T-cell (primary cell): ENCODE results near the gene DAZAP2. TPM values are rescaled to one million over a fixed set of nuclear protein-coding genes. Genes with fewer than 3 reads are reported as not detected.

Source experiments
- total RNA-seq, 35 experiments: library from RNA in 6 of 35; stranded (reverse) in 6 of 35; fragments of 120-200 nt in 1 of 35; gene quantifications; one replicate each; pipeline versions ENCODE4 v1.2.1 to v1.2.4 and lab custom pipeline; 2013 to 2026

DAZAP2 gene
- total RNA-seq, 5 donors from 2014 or later (not counting 1 experiment from before 2014, with no cell fraction given) = 275 to 308 (median 282) TPM

Other genes starting within 250 kb of the DAZAP2 start
- gene SLC11A2, start 212.4 kb upstream of the DAZAP2 start, total RNA-seq = 10 to 100 TPM; 46.5 to 62.2 (median 52.3) TPM
- gene LETMD1, start 190.5 kb upstream of the DAZAP2 start, total RNA-seq = 10 to 100 TPM; 70.9 to 87.5 (median 71.9) TPM
- gene CSRNP2, start 155.2 kb upstream of the DAZAP2 start, total RNA-seq = 10 to 100 TPM; 24.4 to 37.3 (median 34.3) TPM
- 10 to 100 TPM; 26.8 to 31.8 (median 30.0) TPM for gene TFCP2, start 65.7 kb upstream of the DAZAP2 start, total RNA-seq
- 10 to 100 TPM; 29.4 to 61.9 (median 45.4) TPM for gene POU6F1, start 20.8 kb upstream of the DAZAP2 start, total RNA-seq
- gene SMAGP, start 31.6 kb downstream of the DAZAP2 start, total RNA-seq = 1 to 10 TPM; 3.2 to 5.3 (median 3.6) TPM
- 100 to 1,000 TPM; 196 to 240 (median 202) TPM for gene BIN2, start 85.3 kb downstream of the DAZAP2 start, total RNA-seq
- gene CELA1, start 107.9 kb downstream of the DAZAP2 start, total RNA-seq = 1 to 10 TPM in 2 of 5 donors, under 1 TPM in 3; 0.47 to 3.5 (median 0.88) TPM
- gene GALNT6, start 152.6 kb downstream of the DAZAP2 start, total RNA-seq = 10 to 100 TPM in 2 of 5 donors, 1 to 10 TPM in 3; 5.3 to 19.6 (median 7.9) TPM
- gene SLC4A8, start 186.0 kb downstream of the DAZAP2 start, total RNA-seq = 1 to 10 TPM in 3 of 5 donors, under 1 TPM in 2; 0.82 to 3.3 (median 1.1) TPM